ENCODE measurements around the gene TOR4A. TPM values are rescaled to one million over a fixed set of nuclear protein-coding genes. Genes with fewer than 3 reads are reported as not detected.

Gene TOR4A
- total RNA-seq, 4 donors from 2014 or later: 3.3 to 9.0 (median 6.6) TPM

DNA sequence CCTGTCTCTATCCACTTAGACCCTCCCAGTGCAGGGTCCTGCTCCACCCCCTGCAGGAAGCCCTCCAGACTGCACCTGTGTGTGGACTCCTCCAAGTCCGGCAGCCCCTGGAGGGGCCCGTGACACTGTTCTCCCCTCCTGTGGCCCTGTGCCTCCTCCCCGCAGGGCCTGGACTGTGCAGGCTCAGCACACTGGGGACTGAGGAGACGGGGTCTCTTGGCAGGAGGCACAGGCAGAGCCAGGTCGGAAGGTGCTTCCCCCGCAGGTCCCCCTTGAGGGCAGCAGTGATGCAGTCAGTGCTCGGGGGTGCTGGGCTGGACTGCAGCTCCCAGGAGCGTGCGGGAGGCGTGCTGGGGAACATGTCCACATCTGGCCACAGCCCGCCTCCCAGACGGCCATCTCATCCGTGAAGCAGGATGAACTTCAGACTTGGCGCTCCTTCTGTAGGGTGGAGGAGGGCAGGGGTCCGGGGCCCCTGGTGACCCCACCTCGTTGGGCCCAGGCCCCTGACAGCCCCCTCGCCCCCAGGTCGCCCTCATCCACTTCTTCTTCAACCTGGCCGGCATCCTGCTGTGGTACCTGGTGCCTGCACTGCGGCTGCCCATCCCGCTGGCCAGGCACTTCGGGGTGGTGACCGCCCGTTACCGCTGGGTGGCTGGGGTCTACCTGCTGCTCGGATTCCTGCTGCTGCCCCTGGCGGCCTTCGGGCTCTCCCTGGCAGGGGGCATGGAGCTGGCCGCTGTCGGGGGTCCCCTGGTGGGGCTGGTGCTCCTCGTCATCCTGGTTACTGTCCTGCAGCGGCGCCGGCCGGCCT lies 41.9 kb upstream of the TOR4A start:
- TF ChIP-seq, protein P1, sequence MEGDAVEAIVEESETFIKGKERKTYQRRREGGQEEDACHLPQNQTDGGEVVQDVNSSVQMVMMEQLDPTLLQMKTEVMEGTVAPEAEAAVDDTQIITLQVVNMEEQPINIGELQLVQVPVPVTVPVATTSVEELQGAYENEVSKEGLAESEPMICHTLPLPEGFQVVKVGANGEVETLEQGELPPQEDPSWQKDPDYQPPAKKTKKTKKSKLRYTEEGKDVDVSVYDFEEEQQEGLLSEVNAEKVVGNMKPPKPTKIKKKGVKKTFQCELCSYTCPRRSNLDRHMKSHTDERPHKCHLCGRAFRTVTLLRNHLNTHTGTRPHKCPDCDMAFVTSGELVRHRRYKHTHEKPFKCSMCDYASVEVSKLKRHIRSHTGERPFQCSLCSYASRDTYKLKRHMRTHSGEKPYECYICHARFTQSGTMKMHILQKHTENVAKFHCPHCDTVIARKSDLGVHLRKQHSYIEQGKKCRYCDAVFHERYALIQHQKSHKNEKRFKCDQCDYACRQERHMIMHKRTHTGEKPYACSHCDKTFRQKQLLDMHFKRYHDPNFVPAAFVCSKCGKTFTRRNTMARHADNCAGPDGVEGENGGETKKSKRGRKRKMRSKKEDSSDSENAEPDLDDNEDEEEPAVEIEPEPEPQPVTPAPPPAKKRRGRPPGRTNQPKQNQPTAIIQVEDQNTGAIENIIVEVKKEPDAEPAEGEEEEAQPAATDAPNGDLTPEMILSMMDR (IDR thresholded peaks at IDR 0.05; ENCODE audit: low read depth): no peak

DNA sequence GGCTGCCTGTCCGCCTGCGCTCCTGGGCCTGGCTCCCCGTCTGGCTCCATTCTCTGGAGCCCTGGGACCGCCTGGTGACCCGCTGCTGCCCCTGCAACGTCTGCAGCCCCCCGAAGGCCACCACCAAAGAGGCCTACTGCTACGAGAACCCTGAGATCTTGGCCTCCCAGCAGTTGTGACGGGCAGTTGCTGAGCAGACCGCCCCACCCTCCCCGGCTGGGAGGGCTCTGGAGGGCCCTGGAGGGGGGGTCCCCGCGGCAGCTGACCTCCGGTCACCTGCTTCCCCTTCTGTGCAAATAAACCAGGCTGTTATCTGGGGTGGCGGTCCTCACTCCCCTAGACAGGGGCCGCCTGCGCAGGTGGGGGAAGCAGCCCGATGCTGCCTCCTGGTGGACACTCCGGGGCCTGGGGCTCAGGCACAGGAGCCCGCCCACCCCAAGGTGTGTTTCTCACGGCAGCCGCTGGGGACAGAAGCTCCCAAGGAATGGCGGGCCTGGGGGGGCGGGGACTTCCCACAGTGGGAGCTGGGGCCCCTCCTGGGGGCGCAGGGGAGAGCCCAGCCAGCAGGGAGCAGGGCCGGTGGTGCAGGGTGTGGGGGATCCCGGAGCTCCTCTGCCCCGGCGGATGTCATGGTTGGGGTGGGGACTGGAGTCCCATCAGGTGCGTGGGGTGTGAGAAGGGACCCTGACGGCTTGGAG lies 41.1 kb upstream of the TOR4A start:
- TF ChIP-seq, protein P1 (IDR thresholded peaks at IDR 0.05; ENCODE audit: low read depth): no peak

DNA sequence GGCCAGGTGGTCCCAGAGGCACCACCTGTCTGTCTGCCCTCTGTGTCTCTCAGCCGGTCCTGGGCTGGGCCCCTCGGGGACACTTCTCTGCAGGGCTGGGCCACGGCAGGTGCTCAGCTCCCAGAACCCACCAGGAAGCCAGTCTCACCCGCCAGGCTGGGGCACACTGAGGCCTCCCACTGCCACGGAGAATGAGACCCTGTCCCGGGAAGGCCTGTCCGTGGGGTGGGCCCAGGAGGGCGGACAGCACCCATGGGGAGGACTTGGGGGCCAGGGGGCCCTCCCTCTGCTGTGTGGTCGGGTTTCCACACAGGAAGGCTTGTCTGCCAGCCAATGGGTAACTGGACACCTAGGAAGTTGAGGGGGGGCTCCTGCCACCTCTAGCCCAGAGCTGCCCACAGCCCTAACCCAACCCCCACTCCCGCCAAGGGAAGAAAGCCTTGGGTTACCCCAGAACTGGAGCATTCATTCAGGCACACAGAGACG lies 40.5 kb upstream of the TOR4A start:
- TF ChIP-seq, protein P1 (IDR thresholded peaks at IDR 0.05; ENCODE audit: low read depth): no peak

DNA sequence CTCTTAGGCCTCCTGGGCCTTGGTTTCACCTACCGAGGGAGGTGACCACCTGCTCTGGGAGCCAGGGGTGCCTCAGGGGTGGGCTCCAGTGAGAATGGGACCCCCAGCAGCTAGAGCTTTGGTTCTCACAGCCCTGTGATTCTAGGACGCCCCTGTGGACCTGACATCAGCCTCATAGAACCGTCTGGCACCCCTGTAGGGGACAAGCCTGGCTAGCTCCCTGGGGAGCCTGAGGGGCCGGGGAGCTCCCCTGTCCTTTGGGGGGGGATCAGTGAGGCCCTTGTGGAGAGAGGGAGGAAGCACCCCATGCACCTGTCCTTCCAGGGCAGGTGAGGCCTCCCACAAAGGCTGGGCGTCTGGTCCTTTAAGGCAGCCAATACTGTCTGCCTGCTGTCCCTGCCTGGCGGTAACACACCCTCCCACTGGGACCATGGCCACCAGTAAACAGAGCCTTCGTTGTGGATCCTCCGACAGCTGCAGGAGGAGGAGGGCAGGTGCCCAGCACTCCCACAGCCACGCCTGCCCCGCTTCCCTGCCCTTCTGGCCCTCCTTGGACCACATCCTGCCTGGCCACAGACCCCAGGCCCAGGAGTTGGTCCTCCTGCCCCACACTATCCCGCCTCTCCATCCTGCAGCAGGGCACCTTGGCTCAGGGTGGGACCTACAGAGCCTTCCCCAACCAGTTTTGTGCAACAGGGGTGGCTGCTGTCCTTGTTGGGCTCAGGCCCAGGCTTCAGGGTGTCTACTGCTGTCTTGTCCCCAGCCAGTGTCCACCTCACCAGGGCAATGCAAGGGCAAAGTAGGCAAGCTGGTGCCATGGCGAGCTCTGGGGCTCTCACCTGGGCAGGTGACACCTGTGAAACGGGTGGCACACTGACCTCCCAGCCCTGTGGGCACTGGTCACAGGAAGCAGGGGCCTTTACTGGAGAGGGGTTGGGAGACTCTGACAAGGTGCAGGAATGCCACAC lies 39.5 kb upstream of the TOR4A start:
- TF ChIP-seq, protein P1 (IDR thresholded peaks at IDR 0.05; ENCODE audit: low read depth): no peak

DNA sequence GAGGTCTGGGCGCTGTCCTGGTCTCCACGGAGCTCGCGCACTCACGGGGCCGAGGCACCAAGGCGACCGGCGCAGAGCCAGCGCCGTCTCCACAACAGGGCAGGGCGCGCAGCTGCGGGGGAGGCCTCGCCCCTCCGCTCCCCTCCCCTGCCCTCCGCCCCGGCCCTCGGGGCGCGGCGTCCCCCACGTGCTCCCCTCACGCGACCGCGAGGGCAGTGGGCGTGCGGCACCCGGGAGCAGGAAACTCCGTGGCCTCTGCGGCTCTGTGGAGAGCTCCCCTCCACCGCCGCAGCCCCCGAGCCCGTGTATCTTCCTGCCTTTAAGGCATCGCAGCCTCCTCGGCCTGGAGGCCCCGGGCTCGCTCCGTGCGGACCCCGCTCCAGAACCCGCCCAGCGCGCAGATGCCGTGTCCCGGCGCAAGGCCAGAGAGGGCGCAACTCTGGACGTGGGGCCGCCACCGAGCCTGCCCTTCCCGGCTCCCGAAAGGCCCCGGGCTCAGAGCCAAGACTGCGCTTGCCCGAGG lies 37.1 kb upstream of the TOR4A start:
- TF ChIP-seq, protein P1 (IDR thresholded peaks at IDR 0.05; ENCODE audit: low read depth): no peak

DNA sequence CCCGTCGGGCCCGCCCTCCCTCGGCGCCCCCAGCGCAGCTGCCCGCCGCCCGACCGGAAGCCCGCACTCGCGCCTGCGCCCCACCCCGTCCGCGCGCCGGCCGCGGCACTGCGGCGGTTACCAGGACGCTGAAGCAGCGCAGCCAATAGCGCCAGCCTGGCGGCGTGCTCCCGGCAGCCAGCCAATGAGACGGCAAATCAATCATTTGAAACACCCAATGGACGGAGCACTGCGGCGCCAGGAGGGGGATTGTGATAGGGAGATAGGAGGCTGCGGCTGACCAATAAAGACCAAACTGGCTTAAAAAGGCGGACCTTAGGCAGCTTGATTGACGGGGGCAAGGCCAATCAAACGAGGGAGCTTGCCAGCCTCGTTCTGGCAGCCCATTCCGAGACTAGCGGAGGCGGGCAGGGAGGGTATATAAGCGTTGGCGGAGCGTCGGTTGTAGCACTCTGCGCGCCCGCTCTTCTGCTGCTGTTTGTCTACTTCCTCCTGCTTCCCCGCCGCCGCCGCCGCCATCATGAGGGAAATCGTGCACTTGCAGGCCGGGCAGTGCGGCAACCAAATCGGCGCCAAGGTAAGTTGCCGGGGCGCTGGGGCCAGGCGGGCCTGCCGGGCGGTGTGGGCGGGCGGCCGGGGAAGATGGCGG lies 36.6 kb upstream of the TOR4A start, which contains the start of gene TUBB4B:
Gene TUBB4B (plus strand): TSS at position 447 of the 649 bp plus-strand sequence. CDS start 74 bp downstream, at position 521.
- TF ChIP-seq, protein P1 (IDR thresholded peaks at IDR 0.05; ENCODE audit: low read depth): no peak
